A673 (cell line): ENCODE data around the gene FXYD3.

Source experiments
- EZH2 ChIP-seq: fragments of 200-600 bp; sonication (generic); IDR thresholded peaks from 2 replicates; pipeline ENCODE4 v1.6.1; 2017; ENCODE audit warnings: borderline replicate concordance, low read depth, mild to moderate bottlenecking, mixed read lengths, antibody characterized with exemption, low read length; ENCODE audit not compliant: poor library complexity, severe bottlenecking
- TF ChIP-seq, protein P1 (sequence below): fragments of 300-800, 200-600 bp; sonication (generic); conservative IDR thresholded peaks from 2 replicates; pipeline ENCODE4 v1.5.1; 2017; ENCODE audit warnings: low read depth, mild to moderate bottlenecking, antibody characterized with exemption, low read length, moderate library complexity, mixed read lengths

DNA sequence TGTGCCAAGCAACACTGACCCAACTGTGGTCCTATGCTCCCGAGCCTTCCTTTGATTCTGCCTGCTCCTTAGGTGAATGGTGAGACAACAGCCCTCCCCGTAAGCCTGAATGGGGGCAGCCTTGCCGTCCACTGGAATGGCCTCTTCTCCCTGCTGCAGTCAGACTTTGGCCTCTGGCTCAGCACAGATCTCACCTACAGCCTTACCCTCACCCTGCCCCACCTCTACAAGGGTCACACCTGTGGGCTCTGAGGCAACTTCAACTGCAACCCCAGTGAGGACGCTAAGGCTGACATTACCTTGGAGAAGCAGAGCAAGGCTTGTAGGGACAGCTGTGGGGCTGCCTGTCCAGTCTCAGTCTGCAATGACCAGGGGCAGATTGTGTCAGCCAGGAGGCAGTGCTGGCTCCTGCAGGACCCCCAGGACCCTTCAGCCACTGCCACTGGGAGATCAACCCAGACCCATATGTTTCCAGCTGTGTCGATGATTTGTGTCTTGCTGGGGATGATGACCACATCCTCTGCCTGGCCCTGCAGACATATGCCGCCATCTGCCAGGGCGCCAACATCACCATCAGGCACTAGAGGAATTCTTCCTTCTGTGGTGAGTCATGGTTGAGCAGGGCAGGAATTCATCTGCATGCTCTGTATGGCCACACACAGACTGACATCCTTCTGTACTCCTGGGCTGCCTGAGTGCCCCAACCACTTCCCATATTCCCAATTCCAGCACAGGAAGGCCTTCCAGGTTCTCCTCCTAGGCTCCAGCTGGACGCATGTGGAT is 27.3 kb upstream of the FXYD3 start:
- TF ChIP-seq, protein P1, sequence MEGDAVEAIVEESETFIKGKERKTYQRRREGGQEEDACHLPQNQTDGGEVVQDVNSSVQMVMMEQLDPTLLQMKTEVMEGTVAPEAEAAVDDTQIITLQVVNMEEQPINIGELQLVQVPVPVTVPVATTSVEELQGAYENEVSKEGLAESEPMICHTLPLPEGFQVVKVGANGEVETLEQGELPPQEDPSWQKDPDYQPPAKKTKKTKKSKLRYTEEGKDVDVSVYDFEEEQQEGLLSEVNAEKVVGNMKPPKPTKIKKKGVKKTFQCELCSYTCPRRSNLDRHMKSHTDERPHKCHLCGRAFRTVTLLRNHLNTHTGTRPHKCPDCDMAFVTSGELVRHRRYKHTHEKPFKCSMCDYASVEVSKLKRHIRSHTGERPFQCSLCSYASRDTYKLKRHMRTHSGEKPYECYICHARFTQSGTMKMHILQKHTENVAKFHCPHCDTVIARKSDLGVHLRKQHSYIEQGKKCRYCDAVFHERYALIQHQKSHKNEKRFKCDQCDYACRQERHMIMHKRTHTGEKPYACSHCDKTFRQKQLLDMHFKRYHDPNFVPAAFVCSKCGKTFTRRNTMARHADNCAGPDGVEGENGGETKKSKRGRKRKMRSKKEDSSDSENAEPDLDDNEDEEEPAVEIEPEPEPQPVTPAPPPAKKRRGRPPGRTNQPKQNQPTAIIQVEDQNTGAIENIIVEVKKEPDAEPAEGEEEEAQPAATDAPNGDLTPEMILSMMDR, result no peak
- TF ChIP-seq EZH2, result no peak
